HG03439 (cell line): Measurements from ENCODE around the gene TFF1.
"Not testable (repeated sequence)": the region's sequence is repeated elsewhere in the genome, so short reads cannot be mapped to it uniquely, and the experiment has no call there.

Experiments used
- ATAC-seq: cut with Tn5 transposase; IDR thresholded peaks from one replicate; pipeline ENCODE4 v1.9.1; 2021; ENCODE audit warnings: mild to moderate bottlenecking, moderate library complexity; ENCODE audit not compliant: unreplicated experiment

Gene TFF1

DNA sequence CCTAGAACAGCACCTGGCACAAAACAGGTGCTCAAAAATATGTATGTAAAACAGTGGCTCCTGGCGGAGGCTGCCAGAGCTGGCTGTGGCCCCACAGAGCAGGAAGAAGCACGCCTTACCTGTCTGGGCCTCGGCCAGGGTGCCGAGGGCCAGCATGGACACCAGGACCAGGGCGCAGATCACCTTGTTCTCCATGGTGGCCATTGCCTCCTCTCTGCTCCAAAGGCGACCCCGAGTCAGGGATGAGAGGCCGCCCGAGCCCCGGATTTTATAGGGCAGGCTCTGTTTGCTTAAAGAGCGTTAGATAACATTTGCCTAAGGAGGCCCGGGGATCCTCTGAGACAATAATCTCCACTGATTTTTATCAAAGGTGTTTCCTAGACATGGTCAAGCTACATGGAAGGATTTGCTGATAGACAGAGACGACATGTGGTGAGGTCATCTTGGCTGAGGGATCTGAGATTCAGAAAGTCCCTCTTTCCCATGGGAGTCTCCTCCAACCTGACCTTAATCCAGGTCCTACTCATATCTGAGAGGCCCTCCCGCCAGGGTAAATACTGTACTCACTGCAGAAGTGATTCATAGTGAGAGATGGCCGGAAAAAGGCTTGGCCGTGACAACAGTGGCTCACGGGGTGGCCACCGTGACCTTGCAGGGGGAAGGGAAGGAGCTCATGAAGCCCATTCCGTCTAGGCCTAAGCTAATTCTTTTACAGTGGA lies at the start of gene TFF1:
Gene TFF1 (minus strand): TSS at position 244 of the 719 bp plus-strand sequence. CDS start 40 bp downstream, at position 204.
- no peak for ATAC-seq

GRCh38 chr21:42414928-42415769 lies 48.8 kb upstream of the TFF1 start:
- peak; percentile 84 for ATAC-seq

GRCh38 chr21:42414553-42414927 lies 48.2 kb upstream of the TFF1 start:
- ATAC-seq, result no peak

DNA sequence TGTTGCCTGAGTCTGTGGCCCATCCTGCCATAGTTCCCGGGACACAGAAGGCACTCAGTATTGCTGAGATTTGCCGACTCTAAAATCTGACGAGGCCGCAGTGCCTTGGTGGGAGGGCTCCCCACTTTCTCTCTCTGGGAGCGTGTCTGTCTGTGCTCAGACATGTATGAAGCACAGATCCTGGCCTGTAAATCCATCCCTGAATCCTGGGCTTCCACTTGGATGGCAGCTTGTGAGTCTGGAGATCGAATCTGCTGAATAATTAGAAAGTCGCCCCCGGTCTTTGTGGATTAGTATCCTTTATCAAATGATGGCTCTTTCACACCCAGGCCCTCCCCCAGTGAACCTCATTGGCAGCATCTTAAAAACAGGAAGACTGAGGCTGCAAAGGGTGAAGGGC lies 47.7 kb upstream of the TFF1 start:
- no peak for ATAC-seq

DNA sequence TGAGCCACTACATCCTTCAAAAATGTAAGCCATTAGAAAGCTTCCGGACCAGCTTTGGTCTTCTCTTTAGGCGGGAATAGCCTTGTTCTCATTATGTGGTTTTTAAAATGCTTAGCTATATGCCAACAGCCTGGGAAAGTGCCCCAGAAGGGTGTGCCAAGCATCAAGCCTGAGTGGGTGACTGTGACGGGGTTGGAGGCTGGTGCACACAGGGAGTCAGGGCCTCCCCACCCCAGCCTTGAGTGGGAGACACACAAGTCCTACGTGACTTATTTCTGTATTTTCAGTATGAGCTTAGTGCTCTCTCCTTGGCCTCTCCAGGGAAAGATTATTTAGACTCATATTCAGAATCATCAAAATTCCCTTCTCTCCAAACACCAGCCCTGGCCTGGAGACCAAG lies 47.2 kb upstream of the TFF1 start:
- no peak for ATAC-seq

DNA sequence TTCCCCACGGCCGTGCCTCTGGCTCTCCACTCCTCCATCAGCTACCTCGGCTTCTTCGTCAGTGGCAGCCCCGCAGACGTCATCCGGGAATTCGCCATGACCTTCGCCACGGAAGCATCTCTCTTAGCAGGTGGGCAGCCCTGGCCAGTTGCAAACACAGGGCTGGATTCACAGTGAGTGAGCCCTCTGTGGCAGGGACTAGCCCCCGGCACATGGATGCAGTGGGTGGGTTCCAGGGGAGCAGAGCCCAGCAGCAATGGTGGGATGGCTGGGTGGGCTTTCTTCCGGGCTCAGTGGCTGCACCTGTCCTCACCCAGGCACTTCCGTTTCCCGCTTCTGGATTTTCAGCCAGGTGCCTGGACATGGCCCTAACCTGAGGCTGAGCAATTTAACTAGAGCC lies 46.8 kb upstream of the TFF1 start:
- no peak for ATAC-seq

DNA sequence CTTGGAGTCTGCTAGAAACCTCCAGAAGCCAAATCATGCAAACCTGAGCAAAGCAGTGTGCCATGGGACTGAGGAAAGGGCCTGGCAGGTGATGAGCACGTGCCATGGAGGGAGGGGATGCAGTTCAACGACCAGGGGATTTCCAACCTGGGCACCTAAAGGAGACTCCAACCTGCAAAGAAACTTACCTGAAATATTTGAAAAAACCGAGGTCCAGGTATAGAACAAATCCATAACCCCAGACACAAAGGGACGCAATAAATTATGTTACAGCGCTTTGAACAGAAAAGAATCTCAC lies 46.2 kb upstream of the TFF1 start:
- no peak for ATAC-seq

- ATAC-seq, result no peak
These were observed 45.7 kb upstream of the TFF1 start for GRCh38 chr21:42411891-42412635.

GRCh38 chr21:42411197-42411869 lies 45.0 kb upstream of the TFF1 start:
- no peak for ATAC-seq

GRCh38 chr21:42409366-42409765 lies 43.0 kb upstream of the TFF1 start:
- no peak for ATAC-seq

DNA sequence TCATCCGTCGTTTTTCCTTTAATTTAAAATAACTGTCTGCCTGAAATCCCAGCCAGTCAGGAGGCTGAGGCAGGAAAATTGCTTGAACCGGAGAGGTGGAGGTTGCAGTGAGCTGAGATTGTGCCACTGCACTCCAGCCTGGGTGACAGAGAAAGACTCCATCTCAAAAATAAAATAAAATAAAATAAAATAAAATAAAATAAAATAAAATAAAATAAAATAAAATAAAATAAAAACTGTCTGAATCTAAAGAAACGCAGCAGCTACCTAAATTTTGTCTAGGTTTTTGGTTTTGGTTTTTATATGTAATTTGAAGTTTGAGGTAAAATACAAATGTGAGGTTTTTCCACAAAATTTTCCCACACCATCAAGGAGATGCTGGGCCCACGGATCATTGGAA lies 42.4 kb upstream of the TFF1 start:
- ATAC-seq, result not testable (repeated sequence)

- no peak for ATAC-seq
These were observed 41.1 kb upstream of the TFF1 start for GRCh38 chr21:42407476-42407875.

GRCh38 chr21:42406866-42407265 lies 40.5 kb upstream of the TFF1 start:
- ATAC-seq, result no peak

- no peak for ATAC-seq
These were observed 39.9 kb upstream of the TFF1 start for GRCh38 chr21:42406201-42406621.

- no peak for ATAC-seq
These were observed 39.0 kb upstream of the TFF1 start for GRCh38 chr21:42405064-42406013.

GRCh38 chr21:42404539-42404938 lies 38.2 kb upstream of the TFF1 start:
- no peak for ATAC-seq

DNA sequence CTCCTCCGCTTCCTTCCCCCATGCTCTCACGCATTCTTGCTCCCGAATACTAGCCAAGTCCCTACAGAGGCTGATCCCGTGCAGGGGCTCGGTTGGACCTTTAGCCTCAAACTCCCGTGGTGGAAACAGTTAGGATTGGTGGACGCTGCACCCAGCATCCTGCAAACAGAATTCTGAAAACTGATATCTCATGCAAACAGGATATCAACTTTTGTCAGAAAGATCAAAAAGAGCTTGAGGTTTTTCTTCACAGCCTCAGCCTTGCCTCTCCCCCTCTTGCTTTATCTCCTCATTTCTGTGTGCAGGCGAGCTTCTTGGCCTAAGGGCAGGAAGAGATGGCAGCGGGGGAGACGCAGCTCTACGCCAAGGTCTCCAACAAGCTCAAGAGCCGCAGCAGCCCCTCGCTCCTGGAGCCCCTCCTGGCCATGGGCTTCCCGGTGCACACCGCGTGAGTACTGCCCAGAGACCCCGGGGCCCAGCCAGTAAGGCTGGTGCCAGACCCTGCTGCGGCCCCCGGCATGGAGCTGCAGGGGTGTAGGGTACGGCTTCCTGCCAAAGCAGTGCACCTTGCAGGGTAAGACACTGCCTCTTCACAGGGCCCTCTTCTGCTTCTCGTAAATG lies 37.4 kb upstream of the TFF1 start, which contains the start of gene UBASH3A:
Gene UBASH3A (plus strand): TSS at position 292 of the 621 bp plus-strand sequence. CDS start 44 bp downstream, at position 336.
- no peak for ATAC-seq

- ATAC-seq, result no peak
These were observed 35.5 kb upstream of the TFF1 start for GRCh38 chr21:42401820-42402251.

DNA sequence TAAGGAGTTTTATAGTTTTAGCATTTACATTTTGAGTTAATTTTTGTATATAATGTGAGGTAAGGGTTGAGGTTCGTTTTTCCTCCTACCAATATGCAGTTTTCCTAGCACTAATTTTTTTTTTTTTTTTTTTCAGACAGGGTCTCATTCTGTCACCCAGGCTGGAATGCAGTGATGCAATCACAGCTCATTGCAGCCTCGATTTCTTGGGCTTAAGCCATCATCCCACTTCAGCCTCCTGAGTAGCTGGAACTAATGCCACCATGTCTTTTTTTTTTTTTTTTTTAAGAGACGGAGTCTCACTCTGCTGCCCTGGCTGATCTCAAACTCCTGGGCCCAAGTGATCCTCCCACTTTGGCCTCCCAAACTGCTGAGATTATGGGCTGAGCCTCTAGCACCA lies 34.8 kb upstream of the TFF1 start:
- ATAC-seq, result no peak
